Measurements from ENCODE around the gene NPRL2. TPM values are rescaled to one million over a fixed set of nuclear protein-coding genes. Genes with fewer than 3 reads are reported as not detected.

Gene NPRL2
- total and polyA plus RNA-seq, 9 of the 15 experiments (the other 6 are each of a cell fraction or from before 2014, with no cell fraction given), result 17.4 to 40.4 (median 24.4) TPM

DNA sequence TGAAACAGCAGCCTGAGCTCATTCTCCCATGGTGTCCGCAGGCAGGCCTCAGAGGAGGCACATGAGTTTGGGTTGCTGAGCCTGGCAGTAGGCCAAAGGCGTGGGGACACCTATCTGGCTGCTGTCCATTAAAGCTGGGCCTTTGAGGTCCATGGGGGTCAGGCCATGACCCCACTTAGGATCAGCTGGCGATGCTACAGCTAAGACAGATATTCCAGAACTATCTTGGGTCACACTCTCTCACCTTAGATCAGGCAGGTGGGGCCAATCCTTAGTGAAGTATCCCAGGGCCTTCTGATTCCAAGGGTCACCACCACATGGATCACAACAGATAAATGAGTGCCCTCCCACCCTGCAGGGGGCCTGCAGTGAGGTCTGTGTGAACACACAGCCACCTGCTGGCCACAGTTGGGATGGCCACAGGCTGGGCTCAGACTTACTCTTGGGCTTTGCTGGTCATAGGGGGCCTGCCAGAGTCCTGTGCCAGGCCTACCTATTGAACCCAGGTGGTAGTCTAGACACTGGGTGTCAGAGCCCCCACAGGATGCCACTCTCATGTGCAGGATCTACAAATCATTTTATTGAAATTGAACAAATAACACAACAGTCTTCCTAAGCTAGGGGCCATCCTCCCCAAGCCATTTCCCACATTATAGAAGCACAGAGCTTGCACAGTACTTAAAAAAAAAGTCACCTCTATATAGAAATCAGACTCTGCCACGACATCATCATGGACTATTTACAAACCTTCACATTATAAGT lies 26.0 kb downstream of the NPRL2 start (continued):
- TF ChIP-seq, protein P1, sequence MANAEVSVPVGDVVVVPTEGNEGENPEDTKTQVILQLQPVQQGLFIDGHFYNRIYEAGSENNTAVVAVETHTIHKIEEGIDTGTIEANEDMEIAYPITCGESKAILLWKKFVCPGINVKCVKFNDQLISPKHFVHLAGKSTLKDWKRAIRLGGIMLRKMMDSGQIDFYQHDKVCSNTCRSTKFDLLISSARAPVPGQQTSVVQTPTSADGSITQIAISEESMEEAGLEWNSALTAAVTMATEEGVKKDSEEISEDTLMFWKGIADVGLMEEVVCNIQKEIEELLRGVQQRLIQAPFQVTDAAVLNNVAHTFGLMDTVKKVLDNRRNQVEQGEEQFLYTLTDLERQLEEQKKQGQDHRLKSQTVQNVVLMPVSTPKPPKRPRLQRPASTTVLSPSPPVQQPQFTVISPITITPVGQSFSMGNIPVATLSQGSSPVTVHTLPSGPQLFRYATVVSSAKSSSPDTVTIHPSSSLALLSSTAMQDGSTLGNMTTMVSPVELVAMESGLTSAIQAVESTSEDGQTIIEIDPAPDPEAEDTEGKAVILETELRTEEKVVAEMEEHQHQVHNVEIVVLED (CRISPR knock-in tag; IDR thresholded peaks at IDR 0.05), result no peak
- peak; percentile 55 for TF ChIP-seq CBFA2T3 (IDR thresholded peaks at IDR 0.05)
- TF ChIP-seq MAZ (CRISPR knock-in tag; conservative IDR thresholded peaks at IDR 0.05 in 1 of 2, IDR thresholded peaks at IDR 0.05 in 1 of 2), result peak; percentile 32 to 73; a peak in 3 of 4 replicates
- no peak for TF ChIP-seq STAG1 (CRISPR knock-in tag; IDR thresholded peaks at IDR 0.05; ENCODE audit: borderline replicate concordance)
- TF ChIP-seq, protein P2, sequence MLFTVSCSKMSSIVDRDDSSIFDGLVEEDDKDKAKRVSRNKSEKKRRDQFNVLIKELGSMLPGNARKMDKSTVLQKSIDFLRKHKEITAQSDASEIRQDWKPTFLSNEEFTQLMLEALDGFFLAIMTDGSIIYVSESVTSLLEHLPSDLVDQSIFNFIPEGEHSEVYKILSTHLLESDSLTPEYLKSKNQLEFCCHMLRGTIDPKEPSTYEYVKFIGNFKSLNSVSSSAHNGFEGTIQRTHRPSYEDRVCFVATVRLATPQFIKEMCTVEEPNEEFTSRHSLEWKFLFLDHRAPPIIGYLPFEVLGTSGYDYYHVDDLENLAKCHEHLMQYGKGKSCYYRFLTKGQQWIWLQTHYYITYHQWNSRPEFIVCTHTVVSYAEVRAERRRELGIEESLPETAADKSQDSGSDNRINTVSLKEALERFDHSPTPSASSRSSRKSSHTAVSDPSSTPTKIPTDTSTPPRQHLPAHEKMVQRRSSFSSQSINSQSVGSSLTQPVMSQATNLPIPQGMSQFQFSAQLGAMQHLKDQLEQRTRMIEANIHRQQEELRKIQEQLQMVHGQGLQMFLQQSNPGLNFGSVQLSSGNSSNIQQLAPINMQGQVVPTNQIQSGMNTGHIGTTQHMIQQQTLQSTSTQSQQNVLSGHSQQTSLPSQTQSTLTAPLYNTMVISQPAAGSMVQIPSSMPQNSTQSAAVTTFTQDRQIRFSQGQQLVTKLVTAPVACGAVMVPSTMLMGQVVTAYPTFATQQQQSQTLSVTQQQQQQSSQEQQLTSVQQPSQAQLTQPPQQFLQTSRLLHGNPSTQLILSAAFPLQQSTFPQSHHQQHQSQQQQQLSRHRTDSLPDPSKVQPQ (CRISPR knock-in tag; IDR thresholded peaks at IDR 0.05; ENCODE audit: borderline replicate concordance), result no peak
- no peak for TF ChIP-seq ZFP36 (IDR thresholded peaks at IDR 0.05; ENCODE audit: low read depth, low read length, partially characterized antibody)
- TF ChIP-seq, protein P3, sequence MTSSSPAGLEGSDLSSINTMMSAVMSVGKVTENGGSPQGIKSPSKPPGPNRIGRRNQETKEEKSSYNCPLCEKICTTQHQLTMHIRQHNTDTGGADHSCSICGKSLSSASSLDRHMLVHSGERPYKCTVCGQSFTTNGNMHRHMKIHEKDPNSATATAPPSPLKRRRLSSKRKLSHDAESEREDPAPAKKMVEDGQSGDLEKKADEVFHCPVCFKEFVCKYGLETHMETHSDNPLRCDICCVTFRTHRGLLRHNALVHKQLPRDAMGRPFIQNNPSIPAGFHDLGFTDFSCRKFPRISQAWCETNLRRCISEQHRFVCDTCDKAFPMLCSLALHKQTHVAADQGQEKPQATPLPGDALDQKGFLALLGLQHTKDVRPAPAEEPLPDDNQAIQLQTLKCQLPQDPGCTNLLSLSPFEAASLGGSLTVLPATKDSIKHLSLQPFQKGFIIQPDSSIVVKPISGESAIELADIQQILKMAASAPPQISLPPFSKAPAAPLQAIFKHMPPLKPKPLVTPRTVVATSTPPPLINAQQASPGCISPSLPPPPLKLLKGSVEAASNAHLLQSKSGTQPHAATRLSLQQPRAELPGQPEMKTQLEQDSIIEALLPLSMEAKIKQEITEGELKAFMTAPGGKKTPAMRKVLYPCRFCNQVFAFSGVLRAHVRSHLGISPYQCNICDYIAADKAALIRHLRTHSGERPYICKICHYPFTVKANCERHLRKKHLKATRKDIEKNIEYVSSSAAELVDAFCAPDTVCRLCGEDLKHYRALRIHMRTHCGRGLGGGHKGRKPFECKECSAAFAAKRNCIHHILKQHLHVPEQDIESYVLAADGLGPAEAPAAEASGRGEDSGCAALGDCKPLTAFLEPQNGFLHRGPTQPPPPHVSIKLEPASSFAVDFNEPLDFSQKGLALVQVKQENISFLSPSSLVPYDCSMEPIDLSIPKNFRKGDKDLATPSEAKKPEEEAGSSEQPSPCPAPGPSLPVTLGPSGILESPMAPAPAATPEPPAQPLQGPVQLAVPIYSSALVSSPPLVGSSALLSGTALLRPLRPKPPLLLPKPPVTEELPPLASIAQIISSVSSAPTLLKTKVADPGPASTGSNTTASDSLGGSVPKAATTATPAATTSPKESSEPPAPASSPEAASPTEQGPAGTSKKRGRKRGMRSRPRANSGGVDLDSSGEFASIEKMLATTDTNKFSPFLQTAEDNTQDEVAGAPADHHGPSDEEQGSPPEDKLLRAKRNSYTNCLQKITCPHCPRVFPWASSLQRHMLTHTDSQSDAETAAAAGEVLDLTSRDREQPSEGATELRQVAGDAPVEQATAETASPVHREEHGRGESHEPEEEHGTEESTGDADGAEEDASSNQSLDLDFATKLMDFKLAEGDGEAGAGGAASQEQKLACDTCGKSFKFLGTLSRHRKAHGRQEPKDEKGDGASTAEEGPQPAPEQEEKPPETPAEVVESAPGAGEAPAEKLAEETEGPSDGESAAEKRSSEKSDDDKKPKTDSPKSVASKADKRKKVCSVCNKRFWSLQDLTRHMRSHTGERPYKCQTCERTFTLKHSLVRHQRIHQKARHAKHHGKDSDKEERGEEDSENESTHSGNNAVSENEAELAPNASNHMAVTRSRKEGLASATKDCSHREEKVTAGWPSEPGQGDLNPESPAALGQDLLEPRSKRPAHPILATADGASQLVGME (CRISPR knock-in tag; IDR thresholded peaks at IDR 0.05), result no peak
- TF ChIP-seq ZNF699 (CRISPR knock-in tag; IDR thresholded peaks at IDR 0.05; ENCODE audit: insufficient replicate concordance), result no peak
- no peak for TF ChIP-seq DMBX1 (CRISPR knock-in tag; IDR thresholded peaks at IDR 0.05; ENCODE audit: borderline replicate concordance)

Data from K562 (cell line).